GM18508 (cell line): Measurements from ENCODE around the gene ZNF282.
"Not testable (repeated sequence)": the region's sequence is repeated elsewhere in the genome, so short reads cannot be mapped to it uniquely, and the experiment has no call there.

Source experiments
- ATAC-seq: cut with Tn5 transposase; IDR thresholded peaks from one replicate; pipeline ENCODE4 v1.9.1; 2021; ENCODE audit warnings: moderate number of reproducible peaks; ENCODE audit not compliant: insufficient read depth, unreplicated experiment

ZNF282 gene

GRCh38 chr7:149252378-149252777 is 57.0 kb downstream of the ZNF282 start:
- no peak for ATAC-seq

DNA sequence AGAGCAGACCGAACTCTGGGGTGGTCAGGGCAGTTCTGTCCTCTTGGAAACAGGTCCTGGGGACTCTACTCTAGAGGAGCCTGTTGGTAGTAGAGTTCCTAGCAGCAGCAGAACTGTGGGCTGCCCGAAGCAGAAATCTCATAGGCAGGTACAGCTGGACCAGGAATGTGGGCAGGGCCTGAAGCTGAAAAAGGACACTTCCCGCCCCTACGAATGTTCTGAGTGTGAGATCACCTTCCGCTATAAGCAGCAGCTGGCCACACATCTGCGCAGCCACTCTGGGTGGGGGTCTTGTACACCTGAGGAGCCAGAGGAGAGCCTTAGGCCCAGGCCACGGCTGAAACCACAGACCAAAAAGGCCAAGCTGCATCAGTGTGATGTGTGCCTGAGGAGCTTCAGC is 58.3 kb downstream of the ZNF282 start:
- ATAC-seq, result no peak

DNA sequence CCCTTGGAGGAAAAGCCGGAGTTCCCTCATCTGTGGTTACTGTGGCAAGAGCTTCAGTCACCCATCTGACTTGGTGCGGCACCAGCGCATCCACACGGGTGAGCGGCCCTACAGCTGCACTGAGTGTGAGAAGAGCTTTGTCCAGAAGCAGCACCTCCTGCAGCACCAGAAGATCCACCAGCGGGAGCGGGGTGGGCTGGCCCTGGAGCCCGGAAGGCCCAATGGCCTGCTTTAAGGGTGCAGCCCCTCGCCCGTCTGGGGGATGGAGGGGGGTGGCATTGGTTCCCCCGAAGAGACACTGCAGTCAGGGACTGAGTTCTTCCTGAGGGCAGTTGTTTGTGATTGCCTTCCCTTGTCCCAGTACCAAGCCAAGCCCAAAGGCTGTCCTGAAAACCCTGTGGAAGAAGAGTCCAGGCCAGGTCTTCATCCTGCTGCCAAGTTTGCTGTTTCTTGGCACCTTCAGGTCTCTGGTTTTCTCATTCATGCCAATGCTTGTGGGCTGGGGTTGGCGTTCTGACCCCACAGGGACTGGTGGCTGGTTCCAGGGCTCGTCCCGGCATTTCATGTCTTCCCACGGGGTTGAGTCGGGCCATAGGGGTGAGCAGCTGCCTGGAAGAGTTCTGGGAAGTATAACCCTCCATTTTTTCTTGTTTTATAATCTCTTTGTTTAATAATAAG is 59.0 kb downstream of the ZNF282 start:
- ATAC-seq, result no peak

DNA sequence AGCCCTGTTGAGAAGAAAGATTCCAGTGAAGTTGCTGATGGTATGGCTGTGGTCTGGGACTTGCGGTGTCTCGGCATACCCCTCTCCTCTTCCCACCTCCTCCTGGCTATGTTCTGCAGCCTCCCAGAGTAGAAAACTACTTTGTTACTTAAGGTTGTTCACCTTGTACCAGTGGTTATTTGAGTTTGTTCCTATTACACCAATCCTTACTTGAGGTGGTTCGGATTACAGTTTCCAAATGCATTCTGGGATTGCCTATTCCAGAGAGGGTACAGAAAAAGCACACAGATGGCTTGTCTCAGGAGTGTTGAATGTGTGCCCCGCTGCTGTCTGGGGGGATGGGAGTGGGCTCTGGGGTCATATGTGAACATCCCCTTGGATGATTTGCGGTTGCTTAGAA is 59.8 kb downstream of the ZNF282 start:
- no peak for ATAC-seq

DNA sequence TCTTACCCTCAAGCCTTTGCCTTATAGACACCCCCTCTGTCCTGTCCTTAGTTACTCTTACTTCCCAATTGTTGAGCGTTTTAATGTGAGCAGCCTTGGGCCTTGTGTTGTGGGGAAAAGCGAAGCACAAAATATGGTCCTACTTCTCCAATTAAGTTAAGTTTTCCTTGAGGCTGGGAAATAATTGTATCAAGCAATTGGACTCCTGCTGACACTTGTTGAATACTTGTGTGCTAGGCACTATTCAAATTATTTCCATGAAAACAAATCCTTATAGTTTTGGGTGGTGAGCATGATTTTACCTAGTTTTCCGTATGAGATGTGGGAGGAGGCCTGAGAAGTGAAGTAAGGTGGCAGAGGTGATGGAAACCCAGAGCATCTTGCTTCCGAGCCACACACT is 61.2 kb downstream of the ZNF282 start:
- no peak for ATAC-seq

- ATAC-seq, result no peak
These were observed 61.8 kb downstream of the ZNF282 start for GRCh38 chr7:149257146-149257545.

- peak; percentile 22 for ATAC-seq
These were observed 66.0 kb downstream of the ZNF282 start for GRCh38 chr7:149261316-149261828.

- peak; percentile 62 for ATAC-seq
These were observed 66.7 kb downstream of the ZNF282 start, which contains the start of gene ZNF783 for GRCh38 chr7:149261829-149262617. ZNF783 (plus strand) TSS chr7:149262196; CDS start chr7:149262334, 138 bp downstream.

DNA sequence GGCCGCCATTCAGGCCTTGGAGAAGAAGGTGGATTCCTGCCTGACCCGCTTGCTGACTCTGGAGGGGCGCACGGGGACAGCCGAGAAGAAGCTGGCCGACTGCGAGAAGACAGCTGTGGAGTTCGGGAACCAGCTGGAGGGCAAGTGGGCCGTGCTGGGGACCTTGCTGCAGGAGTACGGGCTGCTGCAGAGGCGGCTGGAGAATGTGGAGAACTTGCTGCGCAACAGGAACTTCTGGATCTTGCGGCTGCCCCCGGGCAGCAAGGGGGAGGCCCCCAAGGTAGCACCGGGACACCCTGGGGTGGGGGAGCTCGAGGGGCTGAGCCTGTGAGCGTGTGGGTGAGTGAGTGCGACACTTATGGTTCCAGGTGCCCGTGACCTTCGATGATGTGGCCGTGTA is 71.1 kb downstream of the ZNF282 start:
- no peak for ATAC-seq

- ATAC-seq, result no peak
These were observed 72.4 kb downstream of the ZNF282 start for GRCh38 chr7:149267733-149268132.

- not testable (repeated sequence) for ATAC-seq
These were observed 79.1 kb downstream of the ZNF282 start for GRCh38 chr7:149274424-149274823.
